Esophagus squamous epithelium (tissue), 5 donors: ENCODE data around the gene ZNF319. TPM values are rescaled to one million over a fixed set of nuclear protein-coding genes. Genes with fewer than 3 reads are reported as not detected.

Experiments used
- DNase-seq: peaks from one replicate; lab custom pipeline; 2025; lab: John Stamatoyannopoulos, UW
- H3K27ac ChIP-seq, 4 donors: fragments of 200-600 bp; sonication (generic); one replicate each; pipeline ENCODE4 v1.5.1; 2016 to 2019; ENCODE audit warnings: mild to moderate bottlenecking in 1 of 4
- H3K27me3 ChIP-seq, 4 donors: fragments of 200-600 bp; sonication (generic); 1 replicate in 3 of 4; 2 replicates in 1 of 4; pipeline versions ENCODE4 v1.5.1 to v1.6.0; 2017 to 2021; ENCODE audit warnings: antibody characterized with exemption in 1 of 4
- H3K36me3 ChIP-seq, 3 donors: fragments of 200-600 bp; sonication (generic); one replicate each; pipeline ENCODE4 v1.5.1; 2016 to 2019
- H3K4me1 ChIP-seq, 3 donors: fragments of 200-600 bp; sonication (generic); one replicate each; pipeline ENCODE4 v1.5.1; 2017 to 2019
- H3K4me3 ChIP-seq, 4 donors: fragments of 200-600 bp; sonication (generic); 1 replicate in 3 of 4; 2 replicates in 1 of 4; pipeline ENCODE4 v1.5.1; 2016 to 2019; ENCODE audit warnings: mild to moderate bottlenecking in 2 of 4, moderate library complexity in 1 of 4
- H3K9me3 ChIP-seq, 3 donors: fragments of 200-600 bp; sonication (generic); one replicate each; pipeline ENCODE4 v1.5.1; 2016 to 2019
- CTCF ChIP-seq, 6 experiments: fragments of 450-650 bp in 4 of 6; fragments of 200-600 bp in 2 of 6; sonication (generic) in 2 of 6; IDR thresholded peaks; one replicate each; pipeline ENCODE4 v1.5.1; 2016 to 2019; ENCODE audit warnings: antibody characterized with exemption in 6 of 6, mild to moderate bottlenecking in 4 of 6, moderate library complexity in 4 of 6
- POLR2A ChIP-seq, 4 donors: fragments of 450-650 bp; IDR thresholded peaks; one replicate each; pipeline ENCODE4 v1.6.1; 2017; ENCODE audit warnings: antibody characterized with exemption in 4 of 4, mild to moderate bottlenecking in 4 of 4, moderate library complexity in 3 of 4
- WGBS, 2 donors: methylation state at CpG; one replicate each; pipeline ENCODE4 v1.1.5; 2018; 5-methylcytosine and 5-hydroxymethylcytosine counted together
- intact Hi-C: fragments of 100-400 bp; cut with DNase I; formaldehyde crosslinking; loops from one replicate; pipeline ENCODE4 v1.15.0; 2022
- total RNA-seq, 4 donors: library from RNA; depleted of rRNA; stranded (reverse); fragments of >200 nt; gene quantifications; one replicate each; pipeline ENCODE4 v1.1.0, GENCODE V29; 2016
- donor health status: DM: yes; HTN: yes; CAD: no.

Gene ZNF319
- total RNA-seq, 4 donors from 2014 or later = 1.5 to 5.1 (median 2.6) TPM

- H3K9me3 ChIP-seq = no peaks in the 10 kb centered on the region
- peaks cover 0 to 4% (median 0%) of the 10 kb centered on the region in 4 donors for H3K27me3 ChIP-seq
- no peaks in the 10 kb centered on the region for H3K36me3 ChIP-seq
- intact Hi-C loops = no loop called here
- no peak for DNase-seq
- TF ChIP-seq POLR2A (IDR thresholded peaks at IDR 0.05) (no peak), CTCF (IDR thresholded peaks at IDR 0.05) (no peak)
- WGBS, 2 donors = 12 to 40% methylated on average over 6 to 23 of the region's 62 CpGs
- peaks cover 16 to 38% (median 24%) of the 10 kb centered on the region in 3 donors for H3K4me1 ChIP-seq
- H3K27ac ChIP-seq = peak overlapping the region; percentile 60 to 76 (median 68)
- H3K4me3 ChIP-seq = peak overlapping the region; percentile 40 to 79 (median 56)
Observed at GRCh38 chr16:57985204-57986181, 15.0 kb downstream of the ZNF319 start.

GRCh38 chr16:57984443-57985203 is 15.8 kb downstream of the ZNF319 start:
- DNase-seq = peak; percentile 26
- intact Hi-C loops = no loop called here
- peaks cover 16 to 38% (median 22%) of the 10 kb centered on the region in 3 donors for H3K4me1 ChIP-seq
- peaks cover 0 to 4% (median 0%) of the 10 kb centered on the region in 4 donors for H3K27me3 ChIP-seq
- H3K36me3 ChIP-seq = no peaks in the 10 kb centered on the region
- no peaks in the 10 kb centered on the region for H3K9me3 ChIP-seq
- WGBS, 2 donors = 0 to 14% methylated on average over 8 to 11 of the region's 64 CpGs
- TF ChIP-seq CTCF (IDR thresholded peaks at IDR 0.05) (no peak), POLR2A (IDR thresholded peaks at IDR 0.05) (no peak)
- peak overlapping the region; percentile 60 to 76 (median 68) for H3K27ac ChIP-seq
- peak overlapping the region; percentile 40 to 79 (median 56) for H3K4me3 ChIP-seq

GRCh38 chr16:57982385-57982784 is 18.1 kb downstream of the ZNF319 start:
- H3K4me3 ChIP-seq = no peak overlapping the region
- WGBS, 2 donors = 78 to 82% methylated on average over 5 of the region's 5 CpGs
- DNase-seq = no peak

DNA sequence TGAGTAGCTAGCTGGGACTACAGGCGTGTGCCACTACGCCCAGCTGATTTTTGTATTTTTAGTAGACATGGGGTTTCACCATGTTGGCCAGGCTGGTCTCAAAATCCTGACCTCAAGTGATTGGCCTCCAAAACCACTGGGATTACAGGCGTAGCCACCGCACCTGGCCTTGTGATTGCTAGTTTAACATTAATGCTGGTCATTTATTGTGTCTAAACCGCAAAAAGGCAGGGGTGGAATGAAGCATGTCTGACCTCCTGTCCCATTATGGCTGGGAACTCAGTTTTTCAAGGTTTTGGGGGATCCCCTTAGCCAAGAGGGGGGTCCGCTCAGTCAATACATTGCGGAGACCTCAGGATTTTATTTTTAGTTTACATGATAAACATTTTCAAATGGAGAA is 18.8 kb downstream of the ZNF319 start:
- DNase-seq = no peak
- no peaks in the 10 kb centered on the region for H3K36me3 ChIP-seq
- H3K4me1 ChIP-seq = peaks cover 16 to 21% (median 16%) of the 10 kb centered on the region in 3 donors
- H3K9me3 ChIP-seq = no peaks in the 10 kb centered on the region
- H3K27me3 ChIP-seq = peaks cover 0 to 4% (median 0%) of the 10 kb centered on the region in 4 donors
- H3K4me3 ChIP-seq = no peak overlapping the region
- intact Hi-C loops = no loop called here
- 69 to 91% methylated on average over 6 of the region's 7 CpGs for WGBS, 2 donors
- TF ChIP-seq CTCF (IDR thresholded peaks at IDR 0.05) (no peak), POLR2A (IDR thresholded peaks at IDR 0.05) (no peak)
- H3K27ac ChIP-seq = no peak overlapping the region

More at GRCh38 chr16:57982385-57982784, 18.1 kb downstream of the ZNF319 start:
- H3K36me3 ChIP-seq = no peaks in the 10 kb centered on the region
- no peaks in the 10 kb centered on the region for H3K9me3 ChIP-seq
- peaks cover 16 to 21% (median 16%) of the 10 kb centered on the region in 3 donors for H3K4me1 ChIP-seq
- intact Hi-C loops = no loop called here
- peaks cover 0 to 4% (median 0%) of the 10 kb centered on the region in 4 donors for H3K27me3 ChIP-seq
- TF ChIP-seq CTCF (IDR thresholded peaks at IDR 0.05) (no peak), POLR2A (IDR thresholded peaks at IDR 0.05) (no peak)
- no peak overlapping the region for H3K27ac ChIP-seq
